ENCODE measurements around the gene ZSCAN5A.

The ZSCAN5A gene

DNA sequence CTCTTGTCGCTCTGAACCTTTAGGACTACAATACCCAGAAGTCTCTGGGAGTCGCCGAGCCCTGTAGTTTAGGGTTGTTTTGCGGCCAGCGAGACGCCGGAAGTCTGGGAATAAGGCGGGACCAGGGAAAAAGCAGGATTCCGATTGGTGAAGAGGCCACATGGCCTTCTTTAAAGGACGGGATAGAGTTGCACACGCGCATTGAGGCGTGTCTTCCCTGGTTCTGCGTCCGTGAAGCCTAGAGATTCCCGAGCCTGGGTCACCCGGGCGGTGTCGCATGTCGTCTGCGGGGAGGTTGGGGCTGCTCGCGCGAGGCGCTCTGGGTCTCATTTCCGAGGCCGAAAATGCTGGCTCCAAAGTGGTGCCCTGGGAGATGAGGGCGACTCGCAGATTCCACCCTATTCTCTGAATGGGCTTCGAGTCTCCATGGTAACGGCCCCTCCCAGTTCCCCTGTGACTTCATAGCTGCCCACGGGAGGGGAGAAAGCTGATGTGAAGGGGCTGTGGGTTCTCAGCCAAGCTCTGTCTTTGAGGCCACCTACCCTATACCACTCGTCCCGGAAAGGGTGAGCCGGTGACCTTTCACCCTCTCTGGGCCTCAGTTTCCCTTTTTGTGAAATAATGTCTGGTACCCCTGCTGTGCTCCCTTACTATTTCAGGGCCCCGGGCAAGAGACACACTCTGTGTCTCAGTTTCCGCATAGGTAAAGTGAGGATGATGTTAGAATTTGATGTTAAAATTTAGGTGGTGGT lies 614 bp upstream of the ZSCAN5A start:
- TF ChIP-seq, protein P1, sequence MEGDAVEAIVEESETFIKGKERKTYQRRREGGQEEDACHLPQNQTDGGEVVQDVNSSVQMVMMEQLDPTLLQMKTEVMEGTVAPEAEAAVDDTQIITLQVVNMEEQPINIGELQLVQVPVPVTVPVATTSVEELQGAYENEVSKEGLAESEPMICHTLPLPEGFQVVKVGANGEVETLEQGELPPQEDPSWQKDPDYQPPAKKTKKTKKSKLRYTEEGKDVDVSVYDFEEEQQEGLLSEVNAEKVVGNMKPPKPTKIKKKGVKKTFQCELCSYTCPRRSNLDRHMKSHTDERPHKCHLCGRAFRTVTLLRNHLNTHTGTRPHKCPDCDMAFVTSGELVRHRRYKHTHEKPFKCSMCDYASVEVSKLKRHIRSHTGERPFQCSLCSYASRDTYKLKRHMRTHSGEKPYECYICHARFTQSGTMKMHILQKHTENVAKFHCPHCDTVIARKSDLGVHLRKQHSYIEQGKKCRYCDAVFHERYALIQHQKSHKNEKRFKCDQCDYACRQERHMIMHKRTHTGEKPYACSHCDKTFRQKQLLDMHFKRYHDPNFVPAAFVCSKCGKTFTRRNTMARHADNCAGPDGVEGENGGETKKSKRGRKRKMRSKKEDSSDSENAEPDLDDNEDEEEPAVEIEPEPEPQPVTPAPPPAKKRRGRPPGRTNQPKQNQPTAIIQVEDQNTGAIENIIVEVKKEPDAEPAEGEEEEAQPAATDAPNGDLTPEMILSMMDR (IDR thresholded peaks at IDR 0.05; ENCODE audit: low read depth, low read length), result no peak
- peak; percentile 99 for DNase-seq (ENCODE audit: low read depth in 2 of 2)
- H3K4me3 ChIP-seq (replicated peaks in 1 of 2; ENCODE audit: low read depth in 2 of 2, low read length in 2 of 2), result peak overlapping the region; percentile 71 to 76

GRCh38 chr19:56314018-56314380 lies 640 bp downstream of the ZSCAN5A start:
- H3K4me3 ChIP-seq (replicated peaks in 1 of 2; ENCODE audit: low read depth in 2 of 2, low read length in 2 of 2), result peak overlapping the region; percentile 71 to 76
- DNase-seq (ENCODE audit: low read depth in 2 of 2), result peak in 1 of 2 donors; percentile 33

GRCh38 chr19:56312787-56313657 lies 1.6 kb downstream of the ZSCAN5A start:
- no peak overlapping the region for H3K4me3 ChIP-seq (replicated peaks in 1 of 2; ENCODE audit: low read depth in 2 of 2, low read length in 2 of 2)
- TF ChIP-seq, protein P1 (IDR thresholded peaks at IDR 0.05; ENCODE audit: low read depth, low read length), result no peak
- DNase-seq (ENCODE audit: low read depth in 2 of 2), result peak in 1 of 2 donors; percentile 5

More at GRCh38 chr19:56314018-56314380, 640 bp downstream of the ZSCAN5A start:
- TF ChIP-seq, protein P1 (IDR thresholded peaks at IDR 0.05; ENCODE audit: low read depth, low read length), result no peak

DNA sequence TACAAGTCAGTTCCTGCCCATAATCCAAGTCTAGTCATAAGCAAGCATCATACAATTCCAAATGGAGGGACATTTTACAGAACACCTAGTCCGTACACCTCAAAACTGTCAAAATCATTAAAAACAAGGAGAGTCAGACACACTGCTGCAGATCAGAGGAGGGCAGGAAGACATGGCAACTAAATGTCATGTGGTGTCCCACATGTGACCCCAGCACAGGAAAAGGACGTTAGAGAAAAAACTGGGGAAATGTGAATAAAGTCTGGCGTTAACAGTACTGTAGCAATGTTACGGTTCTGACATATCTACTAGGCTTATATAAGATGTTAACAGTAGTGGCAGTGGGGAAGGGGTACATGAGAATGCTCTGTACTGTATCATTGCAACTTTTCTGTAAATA lies 2.3 kb downstream of the ZSCAN5A start:
- H3K4me3 ChIP-seq (replicated peaks in 1 of 2; ENCODE audit: low read depth in 2 of 2, low read length in 2 of 2), result no peak overlapping the region
- TF ChIP-seq, protein P1 (IDR thresholded peaks at IDR 0.05; ENCODE audit: low read depth, low read length), result no peak
- DNase-seq (ENCODE audit: low read depth in 2 of 2), result no peak

GRCh38 chr19:56310462-56310861 lies 4.2 kb downstream of the ZSCAN5A start:
- TF ChIP-seq, protein P1 (IDR thresholded peaks at IDR 0.05; ENCODE audit: low read depth, low read length), result no peak
- DNase-seq (ENCODE audit: low read depth in 2 of 2), result no peak

DNA sequence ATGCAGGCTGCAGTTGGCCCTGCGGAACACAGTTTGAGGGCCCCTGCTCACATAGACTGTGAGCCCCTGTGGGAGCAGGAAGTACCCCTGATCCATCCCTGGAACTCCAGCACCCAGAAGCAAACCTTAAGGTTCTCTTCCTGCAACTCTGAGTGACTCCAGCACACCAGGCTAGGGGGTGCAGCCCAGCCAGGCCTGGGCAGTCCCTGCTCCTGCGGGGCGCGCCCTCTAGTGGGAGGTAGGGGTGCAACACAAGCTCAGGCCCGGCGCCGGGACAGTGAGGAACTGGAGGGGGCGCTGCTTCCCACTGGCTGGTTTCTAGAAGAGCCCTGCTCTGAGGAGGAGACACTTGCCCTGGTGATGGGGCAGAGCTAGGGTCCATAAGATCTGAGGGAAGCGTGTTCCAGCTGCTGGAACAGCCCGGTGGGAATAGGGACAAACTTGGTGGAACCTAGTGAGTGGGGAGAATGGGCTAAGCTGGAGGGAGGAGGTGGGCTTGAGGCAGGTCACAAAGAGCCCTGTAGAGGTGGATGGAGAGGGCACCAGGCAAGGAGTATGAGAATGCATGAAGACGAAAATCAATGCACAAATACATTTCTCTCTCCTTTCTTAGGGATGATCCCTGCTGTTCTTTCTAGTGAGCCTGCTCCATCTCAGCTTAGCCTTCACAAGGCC lies 5.0 kb downstream of the ZSCAN5A start:
- no peak overlapping the region for H3K4me3 ChIP-seq (replicated peaks in 1 of 2; ENCODE audit: low read depth in 2 of 2, low read length in 2 of 2)
- peak; percentile 45 to 61 for DNase-seq (ENCODE audit: low read depth in 2 of 2)
- TF ChIP-seq, protein P1 (IDR thresholded peaks at IDR 0.05; ENCODE audit: low read depth, low read length), result peak; percentile 95

More at GRCh38 chr19:56310462-56310861, 4.2 kb downstream of the ZSCAN5A start:
- H3K4me3 ChIP-seq (replicated peaks in 1 of 2; ENCODE audit: low read depth in 2 of 2, low read length in 2 of 2), result no peak overlapping the region

All from cardiac fibroblast (primary cell).